OCI-LY7 (cell line): ENCODE data around the gene QRFP. TPM values are rescaled to one million over a fixed set of nuclear protein-coding genes. Genes with fewer than 3 reads are reported as not detected.

Source experiments
- BruUV-seq: library from RNA; stranded (reverse); fragments of 400-500 nt; replicated peaks from 2 replicates; lab custom pipeline; 2021; lab: Mats Ljungman, UMichigan
- CTCF ChIA-PET: fragments of 300-600 bp; sonication (Branson Sonifier 250); formaldehyde crosslinking; loops from one replicate; lab custom pipeline; 2022; ENCODE audit warnings: antibody characterized with exemption; ENCODE audit not compliant: unreplicated experiment; lab: Charles Lee
- POLR2A ChIA-PET: fragments of 300-600 bp; sonication (Branson Sonifier 250); formaldehyde crosslinking; loops from one replicate; lab custom pipeline; 2022; ENCODE audit warnings: antibody characterized with exemption; lab: Charles Lee
- DNase-seq: peaks from one replicate; pipeline ENCODE4 v3.0.0-alpha.2; 2015; ENCODE audit warnings: low spot score
- H2AFZ ChIP-seq: fragments of 200-600 bp; sonication (generic), shearing (Covaris generic); 2 replicates; pipeline ENCODE4 v1.6.1; 2014; ENCODE audit warnings: mild to moderate bottlenecking, antibody characterized with exemption, low read length, moderate library complexity
- H3K27ac ChIP-seq: fragments of 200-600 bp; sonication (generic); 2 replicates; pipeline ENCODE4 v1.5.1; 2014; ENCODE audit warnings: mixed run types, low read depth, mild to moderate bottlenecking, moderate library complexity, low read length, inconsistent platforms; ENCODE audit not compliant: poor library complexity, severe bottlenecking
- H3K36me3 ChIP-seq: fragments of 200-600 bp; sonication (generic); 2 replicates; pipeline ENCODE4 v1.6.1; 2014; ENCODE audit warnings: mild to moderate bottlenecking, antibody characterized with exemption, low read length, moderate library complexity, mixed read lengths; ENCODE audit not compliant: insufficient read depth
- H3K4me1 ChIP-seq: fragments of 200-600 bp; sonication (generic); 2 replicates; pipeline ENCODE4 v1.5.1; 2014; ENCODE audit warnings: mild to moderate bottlenecking, low read length; ENCODE audit not compliant: insufficient read depth, poor library complexity, severe bottlenecking
- H3K4me2 ChIP-seq: fragments of 200-600 bp; sonication (generic); 2 replicates; pipeline ENCODE4 v1.6.1; 2014; ENCODE audit warnings: mild to moderate bottlenecking, low read length
- H3K4me3 ChIP-seq: fragments of 200-600 bp; sonication (generic); 2 replicates; pipeline ENCODE4 v1.5.1; 2014; ENCODE audit warnings: mild to moderate bottlenecking, low read depth, low read length; ENCODE audit not compliant: poor library complexity, severe bottlenecking
- H3K79me2 ChIP-seq: fragments of 200-600 bp; sonication (generic); 2 replicates; pipeline ENCODE4 v1.6.1; 2016; ENCODE audit warnings: low read depth, mild to moderate bottlenecking, low read length, moderate library complexity, mixed read lengths; ENCODE audit not compliant: insufficient read depth
- H3K9me2 ChIP-seq: fragments of 200-600 bp; sonication (generic); 2 replicates; pipeline ENCODE4 v1.6.1; 2016; ENCODE audit warnings: mild to moderate bottlenecking, low read length, mixed read lengths; ENCODE audit not compliant: insufficient read depth
- H3K9me3 ChIP-seq: fragments of 200-600 bp; sonication (generic); 2 replicates; pipeline ENCODE4 v1.6.1; 2014; ENCODE audit warnings: mild to moderate bottlenecking, mixed run types, low read length, mixed read lengths
- H4K20me1 ChIP-seq: fragments of 200-600 bp; sonication (generic); 2 replicates; pipeline ENCODE4 v1.6.1; 2014; ENCODE audit warnings: mild to moderate bottlenecking, antibody characterized with exemption, low read length, moderate library complexity, mixed read lengths; ENCODE audit not compliant: insufficient read depth
- EZH2phosphoT487 ChIP-seq: fragments of 200-600 bp; sonication (generic); IDR thresholded peaks from 2 replicates; pipeline ENCODE4 v1.6.1; 2018; ENCODE audit warnings: low read depth, borderline replicate concordance, mild to moderate bottlenecking, mixed run types, antibody characterized with exemption, low read length, moderate library complexity, mixed read lengths
- intact Hi-C: fragments of 100-400 bp; cut with micrococcal nuclease; formaldehyde crosslinking; loops from one replicate; pipeline ENCODE4 v1.10.0; 2022; ENCODE audit not compliant: unreplicated experiment
- total RNA-seq, 2 experiments: library from RNA; depleted of rRNA in 1 of 2; stranded (reverse); fragments of >200 nt in 1 of 2; shearing (Covaris generic) in 1 of 2; gene quantifications; 2 replicates each; pipeline ENCODE4 v1.2.3, GENCODE V29; 2014 to 2022
- TF ChIP-seq, protein P1 (sequence below): fragments of 200-600 bp; sonication (generic); conservative IDR thresholded peaks from 2 replicates; pipeline ENCODE4 v1.5.1; 2014; ENCODE audit warnings: mild to moderate bottlenecking, antibody characterized with exemption, low read length, moderate library complexity, mixed read lengths

Gene QRFP
- total RNA-seq, 2 experiments from 2014 or later = not detected

DNA sequence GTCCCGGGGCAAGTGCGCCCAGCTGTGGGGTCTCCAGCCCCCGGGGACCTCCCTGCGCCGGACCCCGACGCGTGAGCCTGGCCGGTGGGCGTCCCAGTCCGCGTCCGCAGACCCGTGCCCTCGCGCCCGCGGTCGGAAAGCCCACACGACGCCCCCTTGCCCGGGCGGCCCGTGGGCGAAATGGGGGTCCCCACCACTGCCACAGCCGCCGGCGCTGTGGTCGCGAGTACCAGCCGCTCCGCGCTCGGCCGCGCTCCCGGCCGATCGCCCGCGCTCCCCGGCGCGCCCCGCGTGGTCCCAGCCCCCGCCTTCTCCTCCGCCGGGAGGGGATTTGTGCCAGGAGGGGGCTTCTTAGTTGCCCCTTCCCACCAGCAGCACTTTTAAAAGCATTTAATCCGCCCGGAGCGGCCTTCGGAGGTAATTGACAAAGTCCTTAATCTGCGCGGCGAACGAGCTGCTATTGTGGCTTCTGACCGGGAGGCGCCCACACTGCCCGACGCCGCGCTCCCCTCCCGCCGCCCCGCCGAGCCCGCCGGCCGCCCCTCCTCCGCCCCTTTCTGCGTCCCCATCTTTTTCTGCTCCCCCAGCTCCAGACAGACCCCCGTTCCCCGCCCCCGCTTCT lies 42.9 kb upstream of the QRFP start:
- no peak overlapping the region for H2AFZ ChIP-seq
- H3K79me2 ChIP-seq = no peaks in the 10 kb centered on the region
- H3K4me1 ChIP-seq = no peaks in the 10 kb centered on the region
- H3K9me2 ChIP-seq = no peaks in the 10 kb centered on the region
- H3K27ac ChIP-seq = no peak overlapping the region
- ChIA-PET POLR2A (no interaction called here), CTCF (no interaction called here)
- H3K36me3 ChIP-seq = no peaks in the 10 kb centered on the region
- BruUV-seq = no TSS peak
- H3K4me2 ChIP-seq = peak overlapping the region; percentile 32; the same call in 1 of the 2 replicates
- no peak for TF ChIP-seq EZH2phosphoT487
- TF ChIP-seq, protein P1, sequence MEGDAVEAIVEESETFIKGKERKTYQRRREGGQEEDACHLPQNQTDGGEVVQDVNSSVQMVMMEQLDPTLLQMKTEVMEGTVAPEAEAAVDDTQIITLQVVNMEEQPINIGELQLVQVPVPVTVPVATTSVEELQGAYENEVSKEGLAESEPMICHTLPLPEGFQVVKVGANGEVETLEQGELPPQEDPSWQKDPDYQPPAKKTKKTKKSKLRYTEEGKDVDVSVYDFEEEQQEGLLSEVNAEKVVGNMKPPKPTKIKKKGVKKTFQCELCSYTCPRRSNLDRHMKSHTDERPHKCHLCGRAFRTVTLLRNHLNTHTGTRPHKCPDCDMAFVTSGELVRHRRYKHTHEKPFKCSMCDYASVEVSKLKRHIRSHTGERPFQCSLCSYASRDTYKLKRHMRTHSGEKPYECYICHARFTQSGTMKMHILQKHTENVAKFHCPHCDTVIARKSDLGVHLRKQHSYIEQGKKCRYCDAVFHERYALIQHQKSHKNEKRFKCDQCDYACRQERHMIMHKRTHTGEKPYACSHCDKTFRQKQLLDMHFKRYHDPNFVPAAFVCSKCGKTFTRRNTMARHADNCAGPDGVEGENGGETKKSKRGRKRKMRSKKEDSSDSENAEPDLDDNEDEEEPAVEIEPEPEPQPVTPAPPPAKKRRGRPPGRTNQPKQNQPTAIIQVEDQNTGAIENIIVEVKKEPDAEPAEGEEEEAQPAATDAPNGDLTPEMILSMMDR = no peak
- no peak overlapping the region for H3K4me3 ChIP-seq
- no peaks in the 10 kb centered on the region for H3K9me3 ChIP-seq
- DNase-seq = no peak
- H4K20me1 ChIP-seq = no peaks in the 10 kb centered on the region
- intact Hi-C loops = loop anchor here (2.0 to 5.0 kb wide), 3 partner anchors 107 to 227 kb away; no protein-coding TSS in a partner anchor

DNA sequence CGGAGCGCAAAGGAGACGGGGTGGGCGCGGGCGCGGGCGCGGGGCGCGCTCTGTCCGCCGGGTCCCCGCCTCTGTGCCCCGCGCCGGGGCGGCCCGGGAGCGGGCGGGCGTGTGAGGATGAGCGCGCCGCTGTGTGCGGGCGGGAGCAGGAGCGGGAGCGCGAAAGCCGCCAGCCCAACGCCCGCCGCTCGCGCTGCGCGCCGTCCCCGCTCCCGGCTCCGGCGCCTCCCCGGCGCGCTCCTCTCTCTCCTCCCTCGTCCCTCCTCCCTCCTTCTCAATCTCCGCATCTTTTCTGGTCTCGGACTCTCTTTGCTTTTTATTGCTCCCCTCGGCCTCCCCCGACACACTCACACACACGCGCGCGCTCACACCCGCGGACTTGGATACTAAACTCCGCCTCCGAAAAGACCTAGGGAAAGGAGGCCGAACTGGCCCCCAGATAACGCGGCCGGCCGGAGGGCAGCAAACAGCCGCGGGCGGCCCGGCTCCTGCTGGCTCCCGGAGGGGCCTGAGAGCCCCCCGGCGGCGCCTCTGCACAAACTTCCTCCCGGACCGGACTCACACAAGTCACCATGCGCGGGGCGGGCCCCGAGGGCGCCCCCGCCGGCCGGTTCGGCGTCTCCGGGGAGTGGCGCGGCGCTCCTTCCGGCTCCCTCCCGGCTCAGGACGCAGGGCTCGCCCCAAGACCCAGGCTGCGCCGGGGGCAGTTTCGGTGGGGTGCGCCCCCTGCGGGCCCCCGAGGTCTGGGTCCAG lies 42.2 kb upstream of the QRFP start, which contains the start of gene FIBCD1:
TSS of gene FIBCD1 (minus strand) at position 596 of the 753 bp plus-strand sequence. CDS start 640 bp downstream, outside the sequence.
- ChIA-PET CTCF (no interaction called here), POLR2A (no interaction called here)
- DNase-seq = peak; percentile 24
- Histone ChIP-seq H3K4me3 (no peak within 1 kb of the TSS), H3K4me1 (no peaks in the 10 kb centered on the region), H3K79me2 (no peaks in the 10 kb centered on the region), H3K27ac (no peak within 1 kb of the TSS), H3K9me2 (no peaks in the 10 kb centered on the region), H3K4me2 (peak within 1 kb of the TSS; percentile 32; the same call in 1 of the 2 replicates), H3K36me3 (no peaks in the 10 kb centered on the region), H4K20me1 (no peaks in the 10 kb centered on the region), H3K9me3 (no peaks in the 10 kb centered on the region), H2AFZ (no peak within 1 kb of the TSS)
- intact Hi-C loops = loop anchor here (2.0 kb wide), 1 partner anchor 168 kb away; no protein-coding TSS in a partner anchor
- BruUV-seq = no TSS peak
- no peak for TF ChIP-seq EZH2phosphoT487
- TF ChIP-seq, protein P1 = peak; percentile 53
